Measurements from ENCODE around the gene LRRC53.
A peak's percentile ranks its signal among the peaks of the same experiment; 100 is the strongest.

LRRC53 gene, protein sequence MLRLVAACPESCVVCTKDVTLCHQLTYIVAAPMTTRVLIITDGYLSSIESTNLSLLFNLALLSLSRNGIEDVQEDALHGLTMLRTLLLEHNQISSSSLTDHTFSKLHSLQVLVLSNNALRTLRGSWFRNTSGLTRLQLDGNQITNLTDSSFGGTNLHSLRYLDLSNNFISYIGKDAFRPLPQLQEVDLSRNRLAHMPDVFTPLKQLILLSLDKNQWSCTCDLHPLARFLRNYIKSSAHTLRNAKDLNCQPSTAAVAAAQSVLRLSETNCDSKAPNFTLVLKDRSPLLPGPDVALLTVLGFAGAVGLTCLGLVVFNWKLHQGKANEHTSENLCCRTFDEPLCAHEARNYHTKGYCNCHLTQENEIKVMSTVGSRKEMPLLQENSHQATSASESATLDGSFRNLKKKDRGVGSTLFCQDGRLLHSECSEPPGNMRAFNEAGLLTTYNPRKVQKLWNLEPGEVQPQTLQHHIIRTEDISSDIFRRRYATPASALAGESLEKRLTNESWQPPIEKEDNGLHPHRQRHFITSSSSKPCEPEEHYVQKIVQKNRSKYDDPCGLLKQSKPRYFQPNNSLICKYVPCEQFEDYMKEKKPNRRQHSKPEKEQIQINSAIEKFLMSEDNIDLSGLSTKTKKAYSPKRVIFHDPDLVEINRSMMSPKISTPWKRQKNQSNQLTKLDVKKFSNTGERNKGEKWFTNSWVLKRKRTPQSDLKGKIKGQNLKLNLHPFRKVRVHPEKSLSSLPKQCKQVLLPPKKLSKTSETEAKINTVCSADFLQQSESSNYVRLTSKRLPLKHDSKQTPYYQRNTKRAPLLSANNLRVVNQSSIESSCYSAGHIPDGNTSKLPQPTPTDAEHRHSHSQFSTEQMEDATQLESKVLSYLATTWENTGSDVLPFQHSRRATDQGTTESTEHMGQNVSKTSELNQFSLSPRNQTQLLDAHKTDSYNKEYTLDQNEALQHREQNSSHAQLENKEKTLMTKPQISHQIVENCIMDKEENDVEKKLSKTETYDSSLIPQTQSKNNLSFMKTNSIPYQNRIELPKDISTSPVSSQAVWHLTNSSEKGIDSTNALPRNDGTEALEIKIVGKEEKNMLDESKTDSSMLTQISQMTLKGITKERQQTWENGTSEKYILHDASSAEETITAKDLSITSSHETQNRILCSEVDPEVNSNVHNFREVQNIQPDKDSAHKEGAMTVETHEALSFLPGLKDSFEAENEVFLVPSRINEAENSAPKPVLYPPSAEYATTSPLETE

DNA sequence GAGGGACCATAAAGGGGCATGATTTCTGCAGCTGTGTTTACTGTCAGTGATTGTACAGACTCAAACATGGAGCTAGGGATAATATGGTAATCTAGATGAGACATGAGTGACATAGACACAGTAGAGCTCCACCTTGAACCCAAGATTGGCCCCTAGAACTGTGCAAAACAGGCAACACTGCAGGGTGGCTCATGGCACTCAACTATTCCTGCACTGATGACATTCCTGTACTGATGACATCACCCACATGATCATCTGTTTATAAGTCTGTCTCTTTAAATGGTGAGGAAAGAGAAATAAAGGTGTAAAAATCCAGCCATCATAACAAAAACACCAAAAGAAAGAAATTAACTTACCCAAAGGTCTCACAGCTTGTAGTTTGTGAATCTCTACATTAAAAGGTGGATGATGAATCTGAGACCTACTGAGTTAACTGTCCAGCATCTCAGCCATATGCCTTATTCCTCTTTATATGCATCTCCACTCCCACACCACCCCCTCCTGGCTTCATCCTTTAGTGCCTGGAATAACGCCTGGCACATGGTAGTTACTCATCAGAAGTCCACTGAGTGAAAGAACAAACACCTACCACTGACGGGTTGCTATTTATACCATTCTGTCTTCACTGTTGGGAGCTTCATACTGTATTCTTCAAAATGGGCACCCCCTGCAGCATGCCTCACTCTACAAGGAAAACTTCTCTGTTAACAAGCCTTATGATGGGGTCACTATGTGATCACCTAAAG is at the start of gene LRRC53:
Gene LRRC53, minus strand, starts transcription at position 442 of the 746 bp plus-strand sequence. CDS start 29,262 bp downstream, outside the sequence.
- FAIRE-seq (no peak), DNase-seq (ENCODE audit: insufficient read length, low spot score) (no peak)

- FAIRE-seq, result no peak
- no peak for DNase-seq (ENCODE audit: insufficient read length, low spot score)
These were observed 37.5 kb upstream of the LRRC53 start for GRCh38 chr1:74549932-74550331.

GRCh38 chr1:74548961-74549750 is 36.7 kb upstream of the LRRC53 start:
- FAIRE-seq (no peak), DNase-seq (ENCODE audit: insufficient read length, low spot score) (no peak)

DNA sequence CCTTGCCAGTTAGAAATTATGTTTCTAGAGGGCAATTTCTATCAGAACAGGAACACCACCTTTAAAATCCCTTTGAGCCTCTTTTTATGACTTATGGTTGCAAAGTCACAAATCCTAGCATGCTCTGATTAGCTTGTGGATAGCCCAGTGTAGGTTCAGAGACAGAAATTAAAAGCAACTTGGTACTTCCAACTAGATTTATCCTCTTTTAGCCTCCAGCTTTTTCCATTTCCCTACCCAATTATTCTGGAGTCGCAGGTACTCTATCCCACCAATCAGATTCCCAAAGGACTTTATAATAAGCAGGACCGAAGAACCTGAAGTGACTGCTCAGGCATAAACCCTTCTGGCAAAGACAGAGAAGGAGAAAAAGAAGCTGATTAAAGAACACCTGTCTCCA is 33.4 kb upstream of the LRRC53 start:
- FAIRE-seq, result no peak
- DNase-seq (ENCODE audit: insufficient read length, low spot score), result no peak

DNA sequence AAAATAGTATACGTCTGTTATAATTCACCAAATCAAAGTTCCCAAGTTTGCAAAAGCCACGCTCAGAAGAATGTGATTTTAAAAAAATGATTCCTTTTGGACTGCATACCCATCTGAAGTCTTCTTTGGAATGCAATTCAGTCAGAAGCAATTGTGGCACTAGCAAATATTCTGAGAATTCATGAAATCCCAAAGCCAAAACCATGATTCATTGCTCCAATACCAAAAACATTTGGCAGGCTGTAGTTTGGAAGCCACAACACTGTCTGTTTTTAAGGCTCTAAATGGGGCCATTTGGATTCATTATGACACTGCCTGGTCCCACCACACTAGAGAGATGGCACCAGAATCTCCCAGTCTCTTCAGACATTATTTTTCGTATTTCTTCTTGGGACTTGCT is 21.8 kb upstream of the LRRC53 start:
- FAIRE-seq (no peak), DNase-seq (ENCODE audit: insufficient read length, low spot score) (no peak)

DNA sequence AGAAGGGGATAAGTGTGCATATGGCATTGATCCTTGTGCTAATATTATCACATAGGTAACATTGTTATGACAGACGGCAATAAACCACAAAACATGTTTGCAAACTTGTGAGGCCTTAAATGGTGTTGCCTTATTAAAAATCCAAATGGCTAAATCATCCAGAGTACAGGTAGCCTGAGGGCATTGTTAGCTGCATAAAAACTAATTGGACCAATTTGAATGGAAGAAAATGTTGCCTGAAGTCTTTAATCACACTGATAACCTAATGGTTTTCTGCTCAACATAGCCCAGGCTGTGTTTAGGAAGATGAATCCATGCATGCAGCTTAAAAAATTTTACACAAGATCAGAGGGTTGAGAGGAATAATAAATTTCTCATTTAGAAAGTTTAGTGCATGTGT is 19.4 kb upstream of the LRRC53 start:
- no peak for FAIRE-seq
- DNase-seq (ENCODE audit: insufficient read length, low spot score), result no peak

GRCh38 chr1:74530892-74531291 is 18.5 kb upstream of the LRRC53 start:
- DNase-seq (ENCODE audit: insufficient read length, low spot score), result no peak
- FAIRE-seq, result no peak

DNA sequence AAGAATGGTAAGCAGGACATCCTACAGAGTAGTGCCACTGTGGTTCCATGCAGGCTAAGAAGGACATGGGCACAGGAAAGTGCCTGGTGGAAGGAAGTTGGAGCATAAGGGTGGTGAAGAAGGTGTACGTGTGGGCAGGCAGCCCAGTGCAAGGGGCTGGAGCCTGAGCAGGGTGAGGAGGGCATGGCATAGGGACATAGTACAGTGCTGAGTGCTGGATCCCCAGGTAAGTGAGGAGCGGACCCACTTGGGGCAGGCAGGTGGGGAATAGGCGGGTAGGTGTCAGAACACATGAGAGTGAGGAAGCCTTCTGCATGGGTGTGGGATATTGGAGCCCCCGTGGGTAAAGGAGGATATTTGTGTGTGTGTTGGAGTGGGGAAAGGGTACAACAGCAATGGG is 15.7 kb upstream of the LRRC53 start:
- DNase-seq (ENCODE audit: insufficient read length, low spot score) (no peak), FAIRE-seq (no peak)

- FAIRE-seq (no peak), DNase-seq (ENCODE audit: insufficient read length, low spot score) (no peak)
These were observed 14.3 kb upstream of the LRRC53 start for GRCh38 chr1:74526708-74527107.

DNA sequence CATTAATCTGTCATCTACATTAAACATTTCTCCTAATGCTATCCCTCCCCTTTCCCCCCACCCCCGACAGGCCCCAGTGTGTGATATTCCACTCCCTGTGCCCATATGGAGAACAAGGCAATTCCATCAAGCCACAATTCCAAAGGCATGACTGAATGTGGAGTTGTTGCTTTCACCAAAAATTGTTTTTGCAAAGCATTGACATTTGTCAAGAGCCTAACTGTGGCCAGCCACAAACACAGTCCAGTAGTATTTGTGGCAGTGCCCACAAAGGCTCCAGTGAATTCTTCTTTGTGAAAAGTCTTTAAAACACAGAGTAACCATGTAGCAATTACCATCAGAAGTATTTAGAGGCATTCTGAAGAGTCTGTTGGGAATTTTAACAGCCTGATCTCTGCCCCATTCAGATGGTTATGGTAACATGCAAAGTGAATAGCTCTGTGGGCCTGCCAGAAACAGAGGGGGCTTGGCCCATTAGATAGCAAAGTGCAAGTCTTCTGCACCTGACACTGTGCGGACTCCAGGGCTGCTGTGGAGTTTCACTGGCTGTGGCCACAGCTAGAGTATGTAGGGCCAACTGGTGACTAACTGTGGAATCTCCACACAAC is 11.6 kb upstream of the LRRC53 start:
- DNase-seq (ENCODE audit: insufficient read length, low spot score) (no peak), FAIRE-seq (no peak)

GRCh38 chr1:74522148-74522547 is 9.7 kb upstream of the LRRC53 start:
- no peak for FAIRE-seq
- DNase-seq (ENCODE audit: insufficient read length, low spot score), result no peak

DNA sequence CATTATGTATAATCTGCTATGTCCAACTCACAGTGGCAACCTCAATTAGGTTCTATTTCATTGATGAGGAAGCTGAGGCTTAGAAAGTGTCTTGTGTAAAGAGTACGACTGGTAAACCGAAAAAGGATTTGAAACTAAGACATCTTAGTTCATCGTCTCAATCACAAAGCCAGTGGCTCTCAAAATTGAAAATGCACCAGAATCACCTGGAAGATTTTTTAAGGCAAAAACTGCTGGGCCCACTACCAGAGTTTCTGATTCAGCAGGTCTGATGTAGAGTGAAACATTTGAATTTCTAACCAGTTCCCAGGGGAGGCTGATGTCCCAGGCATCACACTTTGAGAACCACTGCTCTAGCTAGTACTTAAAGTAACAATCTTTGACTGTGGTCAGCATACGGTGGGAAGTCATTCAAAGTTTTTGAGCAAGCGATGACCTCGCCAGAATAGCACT is 5.2 kb upstream of the LRRC53 start:
- no peak for DNase-seq (ENCODE audit: insufficient read length, low spot score)
- FAIRE-seq, result peak; percentile 42

GRCh38 chr1:74513411-74514300 is 1.2 kb upstream of the LRRC53 start:
- no peak for FAIRE-seq
- no peak for DNase-seq (ENCODE audit: insufficient read length, low spot score)

- FAIRE-seq (no peak), DNase-seq (ENCODE audit: insufficient read length, low spot score) (no peak)
These were observed 4.0 kb downstream of the LRRC53 start for GRCh38 chr1:74508449-74508848.

GRCh38 chr1:74505928-74506710 is 6.3 kb downstream of the LRRC53 start:
- no peak for DNase-seq (ENCODE audit: insufficient read length, low spot score)
- FAIRE-seq, result no peak

GRCh38 chr1:74504933-74505512 is 7.4 kb downstream of the LRRC53 start:
- no peak for DNase-seq (ENCODE audit: insufficient read length, low spot score)
- no peak for FAIRE-seq
